HepG2 (cell line): ENCODE data around the gene FAM168A. TPM values are rescaled to one million over a fixed set of nuclear protein-coding genes. Genes with fewer than 3 reads are reported as not detected.

Experiments used
- ATAC-seq: fragments of 200-7000 bp; cut with Tn5 transposase; 3 replicates; pipeline ENCODE4 v1.9.1; 2020; ENCODE audit warnings: mild to moderate bottlenecking, moderate library complexity
- BruUV-seq: library from RNA; stranded (reverse); fragments of 400-500 nt; replicated peaks from 2 replicates; lab custom pipeline; 2021; lab: Mats Ljungman, UMichigan
- CTCF ChIA-PET: fragments of 300-600 bp; formaldehyde crosslinking; extraction: SDS; loops from one replicate; lab custom pipeline; 2021; ENCODE audit warnings: low total read pairs, inconsistent platforms, low intra/inter-chr PET ratio; lab: Yijun Ruan, JAX
- POLR2A ChIA-PET: fragments of 350-600 bp; sonication (Branson Sonifier 250); formaldehyde crosslinking; loops from one replicate; lab custom pipeline; 2020; ENCODE audit warnings: antibody characterized with exemption, inconsistent platforms; lab: Yijun Ruan, JAX
- DNase-seq: peaks from one replicate; pipeline ENCODE4 v3.0.0-alpha.2; 2015; ENCODE audit warnings: low spot score
- FAIRE-seq: peaks from 3 replicates; lab custom pipeline; 2011; peaks lifted over from hg19 to GRCh38; lab: Jason Lieb, UNC
- H2AFZ ChIP-seq: one replicate; pipeline ENCODE4 v1.6.1; 2011; ENCODE audit warnings: low read length, inconsistent platforms
- H3K27ac ChIP-seq: fragments of 300-600 bp; 3 replicates; pipeline ENCODE4 v1.8.0; 2011; ENCODE audit warnings: mixed run types, mild to moderate bottlenecking, mixed read lengths, low read length, inconsistent platforms; ENCODE audit not compliant: insufficient read depth; ENCODE audit errors: extremely low read length
- H3K27me3 ChIP-seq, 2 experiments: fragments of 200-600 bp in 1 of 2; 2 replicates in 1 of 2; 3 replicates in 1 of 2; pipeline versions ENCODE4 v1.6.0 to v1.8.0; 2011; ENCODE audit warnings: low read length in 2 of 2, mild to moderate bottlenecking in 2 of 2, moderate library complexity in 2 of 2, inconsistent platforms in 1 of 2; ENCODE audit not compliant: insufficient read depth in 2 of 2, control insufficient read depth in 1 of 2
- H3K36me3 ChIP-seq, 2 experiments: fragments of 200-600 bp in 1 of 2; replicated peaks in 1 of 2; 2 replicates in 1 of 2; 3 replicates in 1 of 2; pipeline versions ENCODE4 v1.5.1 to v1.8.0; 2011; ENCODE audit warnings: low read length in 2 of 2, inconsistent platforms in 1 of 2; ENCODE audit not compliant: insufficient read depth in 2 of 2, control insufficient read depth in 1 of 2
- H3K4me1 ChIP-seq: 2 replicates; pipeline ENCODE4 v1.5.1; 2012; ENCODE audit warnings: low read length, inconsistent platforms; ENCODE audit not compliant: insufficient read depth
- H3K4me2 ChIP-seq: 2 replicates; pipeline ENCODE4 v1.6.0; 2011; ENCODE audit warnings: low read depth, low read length, inconsistent platforms
- H3K4me3 ChIP-seq, 3 experiments: fragments of 200-600 bp in 1 of 3; sonication (generic), shearing (Covaris generic) in 1 of 3; replicated peaks in 1 of 3; 2 replicates each; pipeline ENCODE4 v1.5.1; 2011 to 2016; ENCODE audit warnings: low read length in 3 of 3, inconsistent platforms in 2 of 3, low read depth in 2 of 3, mild to moderate bottlenecking in 2 of 3, control low read depth in 1 of 3, mixed read lengths in 1 of 3; ENCODE audit not compliant: insufficient read depth in 1 of 3
- H3K79me2 ChIP-seq: one replicate; pipeline ENCODE4 v1.6.1; 2011; ENCODE audit warnings: low read length, inconsistent platforms; ENCODE audit not compliant: insufficient read depth
- H3K9ac ChIP-seq: 2 replicates; pipeline ENCODE4 v1.6.0; 2011; ENCODE audit warnings: mild to moderate bottlenecking, low read depth, low read length, inconsistent platforms; ENCODE audit not compliant: insufficient read depth
- H3K9me3 ChIP-seq: 2 replicates; pipeline ENCODE4 v1.5.1; 2012; ENCODE audit warnings: mild to moderate bottlenecking, low read length
- H4K20me1 ChIP-seq: 2 replicates; pipeline ENCODE4 v1.6.0; 2011; ENCODE audit warnings: inconsistent platforms, mild to moderate bottlenecking, low read length, moderate library complexity; ENCODE audit not compliant: insufficient read depth
- GATAD2A ChIP-seq: IDR thresholded peaks from 2 replicates; pipeline ENCODE4 v1.6.1; 2016
- HNF1A ChIP-seq, 2 experiments: sonication (generic) in 1 of 2; formaldehyde crosslinking in 1 of 2; IDR thresholded peaks; 2 replicates each; pipeline versions ENCODE4 v1.4.0 to v1.6.1; 2016 to 2020; ENCODE audit warnings: borderline replicate concordance in 1 of 2, low read depth in 1 of 2, mild to moderate bottlenecking in 1 of 2, missing genetic modification reagents in 1 of 2
- KLF9 ChIP-seq: IDR thresholded peaks from 2 replicates; pipeline ENCODE4 v1.6.1; 2016; ENCODE audit warnings: low read depth
- MATR3 ChIP-seq: sonication (generic); formaldehyde crosslinking; IDR thresholded peaks from 2 replicates; pipeline ENCODE4 v1.4.0; 2020; ENCODE audit warnings: missing genetic modification reagents
- MIER3 ChIP-seq: IDR thresholded peaks from 2 replicates; pipeline ENCODE4 v1.6.1; 2016; ENCODE audit warnings: missing compliant biosample characterization, borderline replicate concordance
- NCOA2 ChIP-seq: sonication (generic); formaldehyde crosslinking; IDR thresholded peaks from 2 replicates; pipeline ENCODE4 v1.8.0; 2022; ENCODE audit warnings: inconsistent platforms
- POGZ ChIP-seq: sonication (generic); formaldehyde crosslinking; IDR thresholded peaks from 2 replicates; pipeline ENCODE4 v1.4.0; 2020; ENCODE audit warnings: mild to moderate bottlenecking, missing genetic modification reagents
- PRMT3 ChIP-seq: sonication (generic); formaldehyde crosslinking; IDR thresholded peaks from 2 replicates; pipeline ENCODE4 v1.8.1; 2022; ENCODE audit warnings: low read depth, mild to moderate bottlenecking, moderate library complexity, missing genetic modification reagents, borderline replicate concordance
- RARA ChIP-seq: IDR thresholded peaks from 2 replicates; pipeline ENCODE4 v1.6.1; 2016; ENCODE audit warnings: missing genetic modification reagents, missing compliant biosample characterization
- SMC3 ChIP-seq: IDR thresholded peaks from 2 replicates; pipeline ENCODE4 v1.6.1; 2011; ENCODE audit warnings: low read length, improper control_type of control experiment
- TBP ChIP-seq: sonication (generic); formaldehyde crosslinking; IDR thresholded peaks from 2 replicates; pipeline ENCODE4 v1.5.0; 2020; ENCODE audit warnings: missing genetic modification reagents
- ZBTB7A ChIP-seq: sonication (generic); formaldehyde crosslinking; IDR thresholded peaks from 2 replicates; pipeline ENCODE4 v1.8.0; 2022; ENCODE audit warnings: mild to moderate bottlenecking, missing genetic modification reagents
- ZFP36 ChIP-seq: fragments of 150-350 bp; IDR thresholded peaks from 2 replicates; pipeline ENCODE4 v1.6.1; 2018; ENCODE audit warnings: borderline replicate concordance, low read length, low read depth; ENCODE audit not compliant: partially characterized antibody
- ZNF143 ChIP-seq: sonication (generic); formaldehyde crosslinking; IDR thresholded peaks from 2 replicates; pipeline ENCODE4 v1.4.0; 2020; ENCODE audit warnings: missing genetic modification reagents
- ZNF282 ChIP-seq: fragments of 450-650 bp; IDR thresholded peaks from 2 replicates; pipeline ENCODE4 v1.6.1; 2018; ENCODE audit not compliant: partially characterized antibody
- ZNF550 ChIP-seq: sonication (generic); formaldehyde crosslinking; IDR thresholded peaks from 2 replicates; pipeline ENCODE4 v1.4.0; 2020; ENCODE audit warnings: mild to moderate bottlenecking, missing genetic modification reagents, borderline replicate concordance
- ZNF781 ChIP-seq: sonication (generic); formaldehyde crosslinking; IDR thresholded peaks from 2 replicates; pipeline ENCODE4 v1.5.1; 2020; ENCODE audit warnings: borderline replicate concordance, mild to moderate bottlenecking, missing genetic modification reagents; ENCODE audit errors: not compliant biosample characterization
- ZSCAN21 ChIP-seq: sonication (generic); formaldehyde crosslinking; IDR thresholded peaks from 2 replicates; pipeline ENCODE4 v1.8.0; 2022; ENCODE audit warnings: mild to moderate bottlenecking, missing genetic modification reagents, moderate library complexity, borderline replicate concordance
- WGBS: methylation state at CpG from one replicate; pipeline ENCODE4 v1.1.6; 2017; ENCODE audit warnings: low lambda C conversion rate; 5-methylcytosine and 5-hydroxymethylcytosine counted together
- in situ Hi-C: cut with HindIII; loops from 2 replicates; pipeline ENCODE4 v1.10.0; 2017; ENCODE audit warnings: low pct_unique_long_range_greater_than_20kb; ENCODE audit not compliant: extremely low pct_ligation_motif_present
- intact Hi-C: fragments of 100-400 bp; cut with micrococcal nuclease; formaldehyde crosslinking; loops from one replicate; pipeline ENCODE4 v1.10.0; 2022; ENCODE audit not compliant: unreplicated experiment
- polyA plus RNA-seq, 8 experiments: library from polyadenylated mRNA; depleted of rRNA in 3 of 8; stranded (reverse) in 7 of 8; unstranded in 1 of 8; fragments of >200 nt; fragmentation: Illumina TruSeq in 4 of 8; extraction: Trizol in 4 of 8; gene quantifications; 2 replicates each; pipeline versions ENCODE4 v1.2.1 to v1.2.3, GENCODE V29; 2011 to 2016; ENCODE audit warnings: low read depth in 4 of 8, missing spikeins in 1 of 8, mixed read lengths in 1 of 8; ENCODE audit not compliant: insufficient read depth in 1 of 8
- total RNA-seq, 5 experiments: library from RNA; depleted of rRNA; stranded (reverse); fragments of >200 nt; fragmentation: Illumina TruSeq; extraction: Trizol; gene quantifications; 2 replicates each; pipeline ENCODE4 v1.2.3, GENCODE V29; 2016; ENCODE audit warnings: low read depth in 1 of 5
- TF ChIP-seq, protein P1 (sequence below): sonication (generic); formaldehyde crosslinking; IDR thresholded peaks from 2 replicates; pipeline ENCODE4 v1.4.0; 2020; ENCODE audit warnings: missing genetic modification reagents

Gene FAM168A
- total and polyA plus RNA-seq, 2 of the 13 experiments (the other 11 are each of a cell fraction or from before 2014, with no cell fraction given), result 13.9 to 15.8 TPM

DNA sequence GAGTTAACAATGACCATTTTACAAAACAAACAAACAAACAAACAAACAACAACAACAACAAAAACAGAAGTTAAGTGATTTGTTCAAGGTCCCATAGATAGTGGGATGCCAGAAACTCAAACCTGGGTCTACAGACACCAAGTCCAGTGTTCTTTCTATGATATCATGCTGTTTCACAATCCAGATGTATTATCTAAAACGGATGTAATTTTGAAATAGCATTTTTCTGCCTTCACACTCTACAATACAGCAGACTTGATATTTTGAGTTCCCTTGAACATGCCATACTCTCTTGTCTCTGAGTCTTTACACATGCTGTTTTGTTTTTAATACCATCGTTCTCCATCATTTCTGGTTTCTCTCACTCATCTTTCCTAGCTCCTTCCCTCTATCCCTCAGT is 117.2 kb downstream of the FAM168A start (continued):
- TF ChIP-seq HNF1A (IDR thresholded peaks at IDR 0.05; ENCODE audit: low read depth) (no peak), HNF1A (CRISPR knock-in tag; IDR thresholded peaks at IDR 0.05; ENCODE audit: borderline replicate concordance) (no peak), ZNF781 (CRISPR knock-in tag) (no peak), TBP (CRISPR knock-in tag) (no peak), PRMT3 (CRISPR knock-in tag) (no peak), ZFP36 (no peak)

- H4K20me1 ChIP-seq, result no peaks in the 10 kb centered on the region
- ChIA-PET POLR2A (no interaction called here), CTCF (interaction anchor here (0.9 to 1.8 kb wide), 3 partner anchors 147 to 182 kb away, joined by 5 to 6 read pairs (median 5); no protein-coding TSS in a partner anchor)
- peaks cover 9% of the 10 kb centered on the region; the same call in 1 of the 2 replicates for H3K9me3 ChIP-seq
- H3K79me2 ChIP-seq, result no peaks in the 10 kb centered on the region
- FAIRE-seq (peak; percentile 66), ATAC-seq (peak; percentile 82), DNase-seq (peak; percentile 37)
- intact Hi-C loops, result loop anchor here (2.0 to 10.0 kb wide), 3 partner anchors 150 to 453 kb away; no protein-coding TSS in a partner anchor
- in situ Hi-C loops, result no loop called here
- BruUV-seq, result no TSS peak
- H3K36me3 ChIP-seq, result no peaks in the 10 kb centered on the region
- H3K27ac ChIP-seq, result no peak overlapping the region
- peaks cover 8% of the 10 kb centered on the region for H3K4me1 ChIP-seq
- no peak overlapping the region for H2AFZ ChIP-seq
- H3K27me3 ChIP-seq, result no peaks in the 10 kb centered on the region
- no peak overlapping the region for H3K4me2 ChIP-seq
- 25% methylated on average over 1 of the region's 1 CpG for WGBS
- no peak overlapping the region for H3K4me3 ChIP-seq
- no peak overlapping the region for H3K9ac ChIP-seq
- TF ChIP-seq RARA (no peak), NCOA2 (CRISPR knock-in tag) (no peak), GATAD2A (CRISPR knock-in tag) (no peak; the same call in 1 of the 2 replicates), ZNF282 (no peak), ZBTB7A (no peak), MATR3 (CRISPR knock-in tag) (no peak), SMC3 (peak; percentile 77), POGZ (CRISPR knock-in tag) (no peak), KLF9 (CRISPR knock-in tag) (no peak), ZSCAN21 (CRISPR knock-in tag) (no peak), ZNF143 (CRISPR knock-in tag) (no peak), MIER3 (CRISPR knock-in tag) (no peak), ZNF550 (CRISPR knock-in tag) (no peak)
- TF ChIP-seq, protein P1, sequence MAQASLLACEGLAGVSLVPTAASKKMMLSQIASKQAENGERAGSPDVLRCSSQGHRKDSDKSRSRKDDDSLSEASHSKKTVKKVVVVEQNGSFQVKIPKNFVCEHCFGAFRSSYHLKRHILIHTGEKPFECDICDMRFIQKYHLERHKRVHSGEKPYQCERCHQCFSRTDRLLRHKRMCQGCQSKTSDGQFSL, result peak; percentile 94
Measured at GRCh38 chr11:73478737-73479347, 119.1 kb downstream of the FAM168A start.
